ENCODE results near the gene ZNF333.
A peak's percentile ranks its signal among the peaks of the same experiment; 100 is the strongest.

The ZNF333 gene

GRCh38 chr19:14689598-14690503 is at the start of gene ZNF333:
Gene ZNF333 (plus strand): TSS chr19:14690048. CDS start chr19:14693492, 3,444 bp downstream.
- CTCF ChIA-PET, result interaction anchor here (0.6 to 1.3 kb wide), 8 partner anchors 47 to 342 kb away, joined by 3 to 6 read pairs (median 4); no protein-coding TSS in a partner anchor
- H3K27ac ChIP-seq, result peak within 1 kb of the TSS; percentile 93
- no peak for TF ChIP-seq CTCF (conservative IDR thresholded peaks at IDR 0.05; ENCODE audit: low read depth)
- peak; percentile 99 for DNase-seq (ENCODE audit: low spot score)
- POLR2A ChIA-PET (ENCODE audit: low non-redundant PET), result interaction anchor here (0.7 to 1.0 kb wide), 2 partner anchors 10 to 779 kb away, joined by 3 read pairs; no protein-coding TSS in a partner anchor

- no peak for TF ChIP-seq CTCF (conservative IDR thresholded peaks at IDR 0.05; ENCODE audit: low read depth)
- DNase-seq (ENCODE audit: low spot score), result no peak
- ChIA-PET CTCF (no interaction called here), POLR2A (ENCODE audit: low non-redundant PET) (no interaction called here)
- no peak overlapping the region for H3K27ac ChIP-seq
These were observed 41.3 kb upstream of the ZNF333 start for GRCh38 chr19:14648506-14648905.

- ChIA-PET POLR2A (ENCODE audit: low non-redundant PET) (no interaction called here), CTCF (no interaction called here)
- no peak for TF ChIP-seq CTCF (conservative IDR thresholded peaks at IDR 0.05; ENCODE audit: low read depth)
- H3K27ac ChIP-seq, result no peak overlapping the region
- no peak for DNase-seq (ENCODE audit: low spot score)
These were observed 40.8 kb upstream of the ZNF333 start for GRCh38 chr19:14649020-14649419.

GRCh38 chr19:14650161-14650560 is 39.7 kb upstream of the ZNF333 start:
- CTCF ChIA-PET, result interaction anchor here (0.6 kb wide), 1 partner anchor 13 kb away, joined by 3 read pairs; no protein-coding TSS in a partner anchor
- no peak for DNase-seq (ENCODE audit: low spot score)
- POLR2A ChIA-PET (ENCODE audit: low non-redundant PET), result no interaction called here
- no peak overlapping the region for H3K27ac ChIP-seq
- no peak for TF ChIP-seq CTCF (conservative IDR thresholded peaks at IDR 0.05; ENCODE audit: low read depth)

- ChIA-PET CTCF (interaction anchor here (0.6 kb wide), 1 partner anchor 128 kb away, joined by 3 read pairs; no protein-coding TSS in a partner anchor), POLR2A (ENCODE audit: low non-redundant PET) (no interaction called here)
- no peak for TF ChIP-seq CTCF (conservative IDR thresholded peaks at IDR 0.05; ENCODE audit: low read depth)
- DNase-seq (ENCODE audit: low spot score), result no peak
- no peak overlapping the region for H3K27ac ChIP-seq
These were observed 34.9 kb upstream of the ZNF333 start for GRCh38 chr19:14654786-14655560.

- CTCF ChIA-PET, result no interaction called here
- H3K27ac ChIP-seq, result no peak overlapping the region
- no peak for TF ChIP-seq CTCF (conservative IDR thresholded peaks at IDR 0.05; ENCODE audit: low read depth)
- POLR2A ChIA-PET (ENCODE audit: low non-redundant PET), result no interaction called here
- DNase-seq (ENCODE audit: low spot score), result no peak
These were observed 34.1 kb upstream of the ZNF333 start for GRCh38 chr19:14655726-14656125.

All from RWPE1 (cell line).